NCI-H2081 treated with DMSO at 0.1 percent for 48 hours (cell line): ENCODE data around the gene NHLRC2.
"Not testable (repeated sequence)": the region's sequence is repeated elsewhere in the genome, so short reads cannot be mapped to it uniquely, and the experiment has no call there.

Experiments
- DNase-seq: peaks from one replicate; lab custom pipeline; 2025; lab: John Stamatoyannopoulos, UW

The NHLRC2 gene

GRCh38 chr10:113943196-113943595, 88.7 kb downstream of the NHLRC2 start:
- not testable (repeated sequence) for DNase-seq

DNA sequence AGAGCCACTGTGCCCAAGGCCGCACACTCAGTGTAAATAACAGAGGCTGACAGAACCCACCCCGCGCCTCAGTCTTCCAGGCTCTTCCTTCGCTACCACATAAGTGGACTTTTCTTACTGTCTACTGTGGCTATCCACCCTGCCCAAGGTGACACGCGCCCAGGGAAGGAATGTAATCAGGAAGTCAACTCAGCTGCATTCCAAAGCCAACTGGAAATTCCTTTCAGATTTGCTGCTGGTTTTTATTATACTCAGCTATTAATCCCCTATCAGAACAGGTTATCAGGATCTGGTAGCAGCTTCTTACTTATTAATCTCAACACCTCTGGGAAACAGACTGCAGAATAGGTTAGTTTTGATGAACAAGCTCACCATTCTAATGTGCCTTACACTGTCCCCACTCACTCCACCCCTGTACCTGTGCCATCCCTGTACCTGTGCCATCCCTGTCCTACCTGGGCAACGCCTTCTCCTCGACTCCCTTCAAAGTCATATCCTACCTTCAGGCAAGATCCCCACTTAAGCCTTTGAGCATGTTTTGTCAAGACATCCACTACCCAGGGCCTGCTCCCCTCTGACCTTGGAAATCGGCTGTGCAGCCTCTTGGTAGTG, 90.7 kb downstream of the NHLRC2 start:
- no peak for DNase-seq

GRCh38 chr10:113945687-113946085, 91.2 kb downstream of the NHLRC2 start:
- DNase-seq, result no peak

DNA sequence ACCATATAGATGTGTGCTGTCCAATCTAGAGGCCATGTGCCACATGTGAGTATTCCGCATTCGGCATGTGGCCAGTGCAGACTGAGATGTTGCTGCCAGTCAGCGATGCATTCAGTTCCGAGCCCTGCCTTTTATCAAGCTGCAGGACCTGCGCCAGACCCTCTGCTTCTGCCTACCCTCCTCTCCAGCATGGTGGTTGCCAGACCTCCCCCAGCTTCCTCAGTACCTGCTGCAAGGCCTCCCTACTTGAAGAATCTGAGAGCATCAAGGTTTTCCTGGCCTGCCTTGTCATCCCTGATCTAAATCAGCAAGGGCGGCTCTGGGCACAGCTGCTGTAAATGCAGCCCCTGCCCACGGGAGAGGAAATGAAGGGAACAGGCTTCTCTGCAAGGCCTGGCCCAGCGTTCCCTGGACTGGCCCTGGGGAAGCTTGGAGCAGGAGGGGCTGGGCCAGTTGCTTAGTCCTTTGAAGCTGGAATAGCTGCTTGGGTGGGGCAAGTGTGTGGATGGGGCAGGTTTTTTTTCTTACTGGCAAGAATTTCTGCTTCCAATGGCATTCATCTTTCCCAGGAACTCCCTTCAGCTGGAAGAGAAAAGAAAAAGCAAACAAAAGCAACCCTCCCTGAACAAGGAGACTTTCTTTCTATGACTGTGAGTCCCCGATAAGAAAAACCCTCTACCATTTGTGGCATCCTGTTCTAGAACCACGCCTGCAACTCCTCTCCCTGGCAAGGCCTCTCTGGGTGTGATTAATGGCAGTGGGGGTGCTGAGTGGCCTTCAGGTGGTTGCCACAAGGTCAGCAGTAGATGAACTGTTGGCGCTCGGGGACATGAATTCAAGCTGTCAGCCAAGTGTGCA, 93.0 kb downstream of the NHLRC2 start:
- DNase-seq, result no peak

DNA sequence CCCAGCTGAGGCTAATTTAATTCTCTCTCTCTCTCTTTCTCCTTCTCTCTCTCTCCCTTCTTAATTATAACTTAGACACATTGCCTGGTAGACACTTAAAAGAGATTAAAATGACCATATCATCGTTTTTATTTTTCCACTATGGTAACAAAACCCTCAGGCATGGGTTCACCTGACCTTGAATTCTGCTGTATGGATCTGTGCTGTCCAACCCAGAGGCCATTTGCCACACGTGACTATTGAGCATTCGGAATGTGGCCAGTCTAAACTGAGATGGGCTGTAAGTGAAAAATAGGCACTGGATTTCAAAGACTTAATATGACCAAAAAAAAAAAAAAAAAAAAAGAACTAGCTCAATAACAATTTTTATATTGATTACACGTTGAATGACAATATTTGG, 93.6 kb downstream of the NHLRC2 start:
- DNase-seq, result no peak

- DNase-seq, result no peak
Observed at GRCh38 chr10:113950268-113950667, 95.8 kb downstream of the NHLRC2 start.

GRCh38 chr10:113953505-113954272, 99.2 kb downstream of the NHLRC2 start:
- DNase-seq, result no peak

- DNase-seq, result no peak
Observed at GRCh38 chr10:113954409-113954808, 99.9 kb downstream of the NHLRC2 start.

- no peak for DNase-seq
Observed at GRCh38 chr10:113957013-113957412, 102.6 kb downstream of the NHLRC2 start.

- DNase-seq, result no peak
Observed at GRCh38 chr10:113958631-113959382, 104.3 kb downstream of the NHLRC2 start.

DNA sequence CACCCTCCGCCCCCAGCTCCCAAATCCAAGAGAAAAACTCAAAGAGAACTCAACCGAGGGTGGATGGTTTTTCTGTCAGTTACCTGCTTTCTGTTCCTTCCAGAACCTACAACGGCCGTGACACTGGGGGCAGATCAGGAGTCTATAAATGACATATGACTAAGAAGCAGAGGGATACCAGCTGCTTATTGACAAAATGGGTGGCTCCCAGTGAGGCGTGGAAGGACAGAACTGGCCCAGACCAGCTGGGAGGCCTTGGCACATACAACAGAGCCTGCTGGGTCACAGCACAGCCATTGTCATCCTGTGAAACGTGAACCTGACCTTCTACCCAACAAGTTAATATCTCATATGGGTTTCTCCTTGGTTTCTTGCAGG, 104.9 kb downstream of the NHLRC2 start:
- DNase-seq, result no peak

GRCh38 chr10:113960617-113961181, 106.2 kb downstream of the NHLRC2 start:
- no peak for DNase-seq

DNA sequence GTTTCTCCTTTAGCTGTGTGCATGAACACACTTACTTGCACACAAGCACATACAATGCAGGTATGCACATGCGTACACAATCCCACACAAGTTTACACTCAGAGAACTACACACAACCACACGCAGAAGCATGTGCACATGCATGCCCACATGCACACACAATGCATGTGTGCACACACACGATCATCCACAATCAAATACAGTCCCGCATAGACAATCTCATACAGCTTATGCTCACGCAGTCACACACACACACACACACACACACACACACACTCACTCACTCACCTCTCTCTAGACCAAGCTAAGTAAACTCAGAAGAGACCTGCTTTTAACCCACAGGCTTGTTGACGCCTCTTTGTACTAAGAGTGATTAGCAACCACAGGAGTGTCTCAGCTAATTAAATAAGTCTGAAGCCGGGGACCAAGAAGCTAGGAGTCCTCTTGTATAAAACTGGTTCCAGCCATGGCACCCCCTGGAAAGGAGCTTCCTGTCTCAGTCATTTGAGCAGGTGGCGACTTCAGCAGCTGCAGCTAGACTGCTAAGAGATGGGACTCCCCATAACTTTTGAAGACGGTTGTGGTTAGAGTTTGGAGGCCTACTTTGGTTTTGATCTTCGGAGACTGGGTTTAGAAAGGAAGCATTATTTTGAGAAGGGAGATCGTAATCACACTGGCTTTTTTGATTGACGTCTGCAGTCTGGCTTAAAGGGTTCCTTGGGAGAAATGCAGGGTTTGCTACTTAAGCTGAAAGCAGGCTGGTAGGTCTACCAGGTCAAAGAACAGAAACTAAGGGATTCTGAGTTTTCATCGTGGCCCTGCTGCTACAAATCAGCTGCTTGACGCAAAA, 106.9 kb downstream of the NHLRC2 start:
- DNase-seq, result no peak

GRCh38 chr10:113965077-113965476, 110.6 kb downstream of the NHLRC2 start:
- DNase-seq, result no peak

DNA sequence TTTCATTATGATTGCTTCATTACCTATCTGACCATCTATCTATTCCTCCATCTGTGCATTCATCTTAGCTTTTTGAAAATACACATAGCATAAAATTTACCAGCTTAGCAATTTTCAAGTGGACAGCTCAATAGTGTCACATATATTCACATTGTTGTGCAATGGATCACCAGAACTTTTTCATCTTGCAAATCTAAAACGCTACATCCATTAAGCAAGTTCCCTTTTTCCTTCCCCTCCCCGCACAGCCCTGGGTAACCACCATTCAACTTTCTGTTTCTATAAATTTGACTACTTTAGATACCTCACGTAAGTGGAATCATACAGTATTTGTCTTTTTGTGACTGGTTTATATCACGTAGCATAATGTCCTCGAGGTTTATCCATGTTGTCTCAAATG, 111.2 kb downstream of the NHLRC2 start:
- no peak for DNase-seq
